K562 (cell line): Measurements from ENCODE around the gene RDH13. TPM values are rescaled to one million over a fixed set of nuclear protein-coding genes. Genes with fewer than 3 reads are reported as not detected.
A peak's percentile ranks its signal among the peaks of the same experiment; 100 is the strongest.

Experiments used
- CHCHD3 ChIP-seq: fragments of 250-450 bp; sonication (Bioruptor Pico); IDR thresholded peaks from 2 replicates; pipeline ENCODE4 v2.1.2; 2022; ENCODE audit warnings: mild to moderate bottlenecking
- E2F3 ChIP-seq: fragments of 250-450 bp; sonication (Bioruptor Pico); IDR thresholded peaks from 2 replicates; pipeline ENCODE4 v1.4.0; 2020; ENCODE audit warnings: mild to moderate bottlenecking
- EGR1 ChIP-seq: fragments of 450-650 bp; conservative IDR thresholded peaks from 2 replicates; pipeline ENCODE4 v1.6.1; 2017; ENCODE audit warnings: mild to moderate bottlenecking
- ELF2 ChIP-seq: fragments of 250-450 bp; sonication (Bioruptor Pico); IDR thresholded peaks from 2 replicates; pipeline ENCODE4 v1.5.0; 2021; ENCODE audit warnings: mild to moderate bottlenecking
- FOS ChIP-seq: IDR thresholded peaks from 3 replicates; pipeline ENCODE4 v1.6.1; 2011; ENCODE audit not compliant: insufficient read length; ENCODE audit errors: extremely low read depth
- HNRNPK ChIP-seq: fragments of 200-400 bp; formaldehyde crosslinking; IDR thresholded peaks from one replicate; pipeline ENCODE4 v1.6.1; 2018; ENCODE audit warnings: mild to moderate bottlenecking, low read depth, low read length; ENCODE audit not compliant: poor library complexity, severe bottlenecking
- HOXB6 ChIP-seq: fragments of 250-450 bp; sonication (Bioruptor Pico); IDR thresholded peaks from 2 replicates; pipeline ENCODE4 v1.5.1; 2022; ENCODE audit warnings: mild to moderate bottlenecking, borderline replicate concordance
- JUND ChIP-seq, 2 experiments: IDR thresholded peaks; 2 replicates in 1 of 2; 3 replicates in 1 of 2; pipeline ENCODE4 v1.6.1; 2011; ENCODE audit warnings: borderline replicate concordance in 2 of 2, low read depth in 2 of 2, low read length in 2 of 2, improper control_type of control experiment in 1 of 2, missing biosample characterization in 1 of 2, missing genetic modification characterization in 1 of 2, missing genetic modification reagents in 1 of 2
- KLF13 ChIP-seq: fragments of 450-650 bp; IDR thresholded peaks from 2 replicates; pipeline ENCODE4 v1.6.1; 2016; ENCODE audit warnings: missing genetic modification characterization, low read depth, mild to moderate bottlenecking, missing compliant biosample characterization, moderate library complexity, borderline replicate concordance
- MCM3 ChIP-seq: fragments of 450-650 bp; IDR thresholded peaks from 2 replicates; pipeline ENCODE4 v1.6.1; 2016
- NEUROD1 ChIP-seq: fragments of 150-350 bp; IDR thresholded peaks from 2 replicates; pipeline ENCODE4 v1.6.1; 2014; ENCODE audit warnings: borderline replicate concordance, low read length, low read depth; ENCODE audit not compliant: partially characterized antibody
- NFIC ChIP-seq: fragments of 450-650 bp; IDR thresholded peaks from 2 replicates; pipeline ENCODE4 v1.6.1; 2017; ENCODE audit warnings: mild to moderate bottlenecking, inconsistent platforms
- PRPF4 ChIP-seq: fragments of 200-400 bp; formaldehyde crosslinking; IDR thresholded peaks from one replicate; pipeline ENCODE4 v1.6.1; 2017; ENCODE audit warnings: low read length, low read depth, mild to moderate bottlenecking; ENCODE audit not compliant: insufficient read depth, poor library complexity, severe bottlenecking
- RB1 ChIP-seq: fragments of 450-650 bp; IDR thresholded peaks from 2 replicates; pipeline ENCODE4 v1.6.1; 2017; ENCODE audit warnings: low read depth, mild to moderate bottlenecking
- RUNX1 ChIP-seq: sonication (generic); IDR thresholded peaks from 2 replicates; pipeline ENCODE4 v1.6.1; 2016; ENCODE audit warnings: antibody characterized with exemption, low read depth
- SIN3B ChIP-seq: fragments of 450-650 bp; IDR thresholded peaks from 2 replicates; pipeline ENCODE4 v1.6.1; 2017; ENCODE audit warnings: low read depth, mild to moderate bottlenecking, moderate library complexity
- SP1 ChIP-seq: sonication (generic); formaldehyde crosslinking; IDR thresholded peaks from 2 replicates; pipeline ENCODE4 v1.8.1; 2022; ENCODE audit warnings: mild to moderate bottlenecking, missing genetic modification reagents
- TCF3 ChIP-seq: sonication (generic); formaldehyde crosslinking; IDR thresholded peaks from 2 replicates; pipeline ENCODE4 v1.4.0; 2020; ENCODE audit warnings: mild to moderate bottlenecking, missing genetic modification reagents
- ZBTB33 ChIP-seq: sonication (generic); formaldehyde crosslinking; IDR thresholded peaks from 2 replicates; pipeline ENCODE4 v1.8.1; 2023; ENCODE audit warnings: mild to moderate bottlenecking, missing genetic modification reagents
- ZC3H4 ChIP-seq: sonication (generic); formaldehyde crosslinking; IDR thresholded peaks from 2 replicates; pipeline ENCODE4 v1.9.0; 2021; ENCODE audit warnings: missing genetic modification reagents, borderline replicate concordance
- ZNF263 ChIP-seq: sonication (generic); formaldehyde crosslinking; IDR thresholded peaks from 2 replicates; pipeline ENCODE4 v1.8.0; 2022; ENCODE audit warnings: mild to moderate bottlenecking, missing genetic modification reagents, borderline replicate concordance
- ZNF583 ChIP-seq: fragments of 250-450 bp; sonication (Bioruptor Pico); IDR thresholded peaks from 2 replicates; pipeline ENCODE4 v1.4.0; 2020
- ZNF707 ChIP-seq: fragments of 250-450 bp; sonication (Bioruptor Pico); conservative IDR thresholded peaks from 2 replicates; pipeline ENCODE4 v1.8.0; 2022; ENCODE audit warnings: inconsistent platforms, mild to moderate bottlenecking, moderate library complexity
- polyA plus RNA-seq, 8 experiments: library from polyadenylated mRNA; depleted of rRNA in 4 of 8; stranded (reverse) in 5 of 8; unstranded in 3 of 8; fragments of >200 nt; fragmentation: Nextera tagmentation in 2 of 8; fragmentation: Illumina TruSeq in 1 of 8; extraction: Ambion mirVana in 2 of 8; extraction: Trizol in 1 of 8; gene quantifications; 2 replicates each; pipeline versions ENCODE4 v1.2.1 to v1.2.3, GENCODE V29; 2011 to 2014; ENCODE audit warnings: inconsistent platforms in 1 of 8, missing spikeins in 1 of 8
- total RNA-seq, 7 experiments: library from RNA; depleted of rRNA in 6 of 7; stranded (reverse); fragments of >200 nt in 6 of 7; fragmentation: Illumina TruSeq in 2 of 7; extraction: Trizol in 2 of 7; gene quantifications; 2 replicates each; pipeline versions ENCODE4 v1.2.1 to v1.2.3, GENCODE V29; 2011 to 2021; ENCODE audit warnings: low replicate concordance in 1 of 7
- TF ChIP-seq, protein P1 (sequence below), 2 experiments: fragments of 450-650 bp in 1 of 2; sonication (generic) in 1 of 2; formaldehyde crosslinking; conservative IDR thresholded peaks; 2 replicates each; pipeline versions ENCODE4 v1.4.0 to v1.8.1; 2020 to 2022; ENCODE audit warnings: mild to moderate bottlenecking in 1 of 2, missing genetic modification reagents in 1 of 2
- TF ChIP-seq, protein P2 (sequence below): sonication (generic); formaldehyde crosslinking; IDR thresholded peaks from 2 replicates; pipeline ENCODE4 v1.8.0; 2022; ENCODE audit warnings: mild to moderate bottlenecking, missing genetic modification reagents

The RDH13 gene
- total and polyA plus RNA-seq, 9 of the 15 experiments (the other 6 are each of a cell fraction or from before 2014, with no cell fraction given): 7.5 to 70.3 (median 39.5) TPM

DNA sequence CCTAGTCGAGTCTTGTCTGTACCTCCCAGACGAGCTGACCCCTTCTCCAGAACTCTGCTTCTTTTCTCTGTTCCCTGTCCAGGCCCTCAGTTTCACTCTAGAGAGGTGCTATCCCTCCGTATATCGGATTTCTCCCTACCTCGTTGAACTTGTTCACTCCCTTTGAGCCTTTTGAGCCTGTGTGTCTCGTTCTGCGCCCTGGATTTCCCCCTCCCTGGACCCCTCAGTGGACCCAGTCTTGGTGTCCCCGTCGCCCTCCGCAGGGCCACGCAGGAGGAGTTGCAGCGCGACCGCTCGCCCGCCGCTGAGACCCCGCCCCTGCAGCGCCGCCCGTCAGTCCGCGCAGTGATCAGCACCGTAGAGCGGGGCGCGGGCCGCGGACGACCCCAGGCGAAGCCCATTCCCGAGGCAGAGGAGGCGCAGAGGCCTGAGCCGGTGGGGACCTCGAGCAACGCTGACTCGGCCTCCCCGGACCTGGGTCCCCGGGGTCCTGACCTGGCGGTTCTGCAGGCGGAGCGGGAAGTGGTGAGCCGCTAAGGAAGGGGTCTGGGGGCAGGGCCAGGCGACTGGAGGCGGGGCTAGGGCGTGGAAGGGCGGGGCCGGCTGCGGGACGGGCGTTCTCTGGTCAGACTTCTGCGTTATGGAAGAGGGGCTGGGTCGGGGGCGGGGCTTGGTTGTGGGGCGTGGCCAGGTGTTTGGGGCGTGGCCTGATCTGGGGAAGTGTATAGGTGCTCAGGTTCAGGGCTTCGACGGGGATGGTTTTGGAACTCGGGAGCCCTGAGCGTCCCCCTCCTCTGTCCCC, 18.2 kb upstream of the RDH13 start (continued):
- TF ChIP-seq RB1: peak; percentile 81; the same call in 1 of the 2 replicates
- TF ChIP-seq JUND (IDR thresholded peaks at IDR 0.05; ENCODE audit: borderline replicate concordance, low read depth, low read length): no peak
- TF ChIP-seq JUND (tag; IDR thresholded peaks at IDR 0.05; ENCODE audit: borderline replicate concordance, low read depth, low read length): no peak
- TF ChIP-seq, protein P1, sequence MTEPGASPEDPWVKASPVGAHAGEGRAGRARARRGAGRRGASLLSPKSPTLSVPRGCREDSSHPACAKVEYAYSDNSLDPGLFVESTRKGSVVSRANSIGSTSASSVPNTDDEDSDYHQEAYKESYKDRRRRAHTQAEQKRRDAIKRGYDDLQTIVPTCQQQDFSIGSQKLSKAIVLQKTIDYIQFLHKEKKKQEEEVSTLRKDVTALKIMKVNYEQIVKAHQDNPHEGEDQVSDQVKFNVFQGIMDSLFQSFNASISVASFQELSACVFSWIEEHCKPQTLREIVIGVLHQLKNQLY (CRISPR knock-in tag; conservative IDR thresholded peaks at IDR 0.05): no peak
- 0 out of 2 replicates have a peak, but pooled peaks have one; percentile 3 for TF ChIP-seq EGR1
- TF ChIP-seq KLF13 (tag): no peak
- no peak for TF ChIP-seq ELF2 (CRISPR knock-in tag)
- no peak for TF ChIP-seq FOS
- TF ChIP-seq RUNX1: no peak
- TF ChIP-seq E2F3 (CRISPR knock-in tag): peak; percentile 86; the same call in 1 of the 2 replicates
- TF ChIP-seq NFIC: no peak
- TF ChIP-seq NEUROD1: no peak
- TF ChIP-seq HOXB6 (CRISPR knock-in tag): no peak
- no peak for TF ChIP-seq MCM3
- TF ChIP-seq, protein P2, sequence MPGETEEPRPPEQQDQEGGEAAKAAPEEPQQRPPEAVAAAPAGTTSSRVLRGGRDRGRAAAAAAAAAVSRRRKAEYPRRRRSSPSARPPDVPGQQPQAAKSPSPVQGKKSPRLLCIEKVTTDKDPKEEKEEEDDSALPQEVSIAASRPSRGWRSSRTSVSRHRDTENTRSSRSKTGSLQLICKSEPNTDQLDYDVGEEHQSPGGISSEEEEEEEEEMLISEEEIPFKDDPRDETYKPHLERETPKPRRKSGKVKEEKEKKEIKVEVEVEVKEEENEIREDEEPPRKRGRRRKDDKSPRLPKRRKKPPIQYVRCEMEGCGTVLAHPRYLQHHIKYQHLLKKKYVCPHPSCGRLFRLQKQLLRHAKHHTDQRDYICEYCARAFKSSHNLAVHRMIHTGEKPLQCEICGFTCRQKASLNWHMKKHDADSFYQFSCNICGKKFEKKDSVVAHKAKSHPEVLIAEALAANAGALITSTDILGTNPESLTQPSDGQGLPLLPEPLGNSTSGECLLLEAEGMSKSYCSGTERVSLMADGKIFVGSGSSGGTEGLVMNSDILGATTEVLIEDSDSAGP (CRISPR knock-in tag): no peak
- TF ChIP-seq ZC3H4 (CRISPR knock-in tag): no peak
- no peak; the same call in 1 of the 2 replicates for TF ChIP-seq ZNF707 (CRISPR knock-in tag)
- TF ChIP-seq ZNF583 (CRISPR knock-in tag): no peak
- no peak for TF ChIP-seq ZNF263 (CRISPR knock-in tag)
- TF ChIP-seq ZBTB33 (CRISPR knock-in tag): no peak
- TF ChIP-seq SP1 (CRISPR knock-in tag): peak; percentile 77; the same call in 1 of the 2 replicates
- no peak for TF ChIP-seq HNRNPK
- TF ChIP-seq SIN3B: no peak
- TF ChIP-seq CHCHD3: no peak
- TF ChIP-seq TCF3: no peak
- no peak for TF ChIP-seq PRPF4
